ENCODE measurements around the gene HACL1.

Gene HACL1

DNA sequence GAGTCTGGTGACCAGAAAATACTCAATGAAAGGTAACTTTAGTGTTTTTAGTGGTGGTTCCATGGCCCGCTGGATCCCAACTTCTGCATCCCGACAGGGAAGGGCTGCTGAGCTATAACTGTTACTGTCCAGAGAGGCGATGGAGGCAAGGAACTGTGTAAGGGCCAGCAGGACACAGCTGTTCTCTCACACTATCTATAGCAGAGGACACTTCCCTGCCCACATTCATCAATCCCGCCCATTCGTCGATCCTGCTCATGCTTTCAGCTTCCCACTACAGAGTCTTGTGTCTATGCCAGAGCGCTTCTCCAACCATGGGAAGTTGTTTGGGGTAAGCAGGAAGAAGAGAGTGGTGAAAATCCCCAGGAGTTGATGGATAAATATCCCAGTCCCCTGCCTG, 88.3 kb downstream of the HACL1 start:
- Histone ChIP-seq H3K27me3 (replicated peaks; ENCODE audit: control insufficient read depth, insufficient read depth, low read length) (no peaks in the 10 kb centered on the region), H3K36me3 (ENCODE audit: control insufficient read depth, insufficient read depth, low read length) (no peaks in the 10 kb centered on the region), H3K4me3 (replicated peaks; ENCODE audit: low read depth, low read length) (no peak overlapping the region)
- no peak for TF ChIP-seq CTCF (IDR thresholded peaks at IDR 0.05; ENCODE audit: insufficient read depth, low read length, poor library complexity, severe bottlenecking)
- no peak for DNase-seq (ENCODE audit: extremely low read depth, insufficient read length)

- Histone ChIP-seq H3K27me3 (replicated peaks; ENCODE audit: control insufficient read depth, insufficient read depth, low read length) (no peaks in the 10 kb centered on the region), H3K4me3 (replicated peaks; ENCODE audit: low read depth, low read length) (no peak overlapping the region), H3K36me3 (ENCODE audit: control insufficient read depth, insufficient read depth, low read length) (no peaks in the 10 kb centered on the region)
- no peak for DNase-seq (ENCODE audit: extremely low read depth, insufficient read length)
- no peak for TF ChIP-seq CTCF (IDR thresholded peaks at IDR 0.05; ENCODE audit: insufficient read depth, low read length, poor library complexity, severe bottlenecking)
Measured at GRCh38 chr3:15512166-15512565, 89.2 kb downstream of the HACL1 start.

GRCh38 chr3:15511156-15511555, 90.2 kb downstream of the HACL1 start:
- TF ChIP-seq CTCF (IDR thresholded peaks at IDR 0.05; ENCODE audit: insufficient read depth, low read length, poor library complexity, severe bottlenecking), result no peak
- no peak for DNase-seq (ENCODE audit: extremely low read depth, insufficient read length)
- H3K36me3 ChIP-seq (ENCODE audit: control insufficient read depth, insufficient read depth, low read length), result no peaks in the 10 kb centered on the region
- no peak overlapping the region for H3K4me3 ChIP-seq (replicated peaks; ENCODE audit: low read depth, low read length)
- no peaks in the 10 kb centered on the region for H3K27me3 ChIP-seq (replicated peaks; ENCODE audit: control insufficient read depth, insufficient read depth, low read length)
